Fibroblast of lung (primary cell): ENCODE data around the gene SIM1. TPM values are rescaled to one million over a fixed set of nuclear protein-coding genes. Genes with fewer than 3 reads are reported as not detected.

Experiments used
- DNase-seq, 2 donors: peaks; one replicate each; pipeline versions ENCODE4 v3.0.0 to v3.0.0-alpha.2; 2010; ENCODE audit warnings: low read depth in 2 of 2
- H2AFZ ChIP-seq: 2 replicates; pipeline ENCODE4 v1.5.1; 2012; ENCODE audit warnings: low read length, control low read depth, inconsistent platforms
- H3K27ac ChIP-seq: 2 replicates; pipeline ENCODE4 v1.5.1; 2011; ENCODE audit warnings: low read length, control low read depth; ENCODE audit not compliant: insufficient read depth
- H3K27me3 ChIP-seq: 2 replicates; pipeline ENCODE4 v1.5.1; 2011; ENCODE audit warnings: mild to moderate bottlenecking, low read length; ENCODE audit not compliant: control insufficient read depth, insufficient read depth
- H3K36me3 ChIP-seq: 2 replicates; pipeline ENCODE4 v1.5.1; 2011; ENCODE audit warnings: low read length; ENCODE audit not compliant: control insufficient read depth, insufficient read depth
- H3K4me1 ChIP-seq: 2 replicates; pipeline ENCODE4 v1.5.1; 2011; ENCODE audit warnings: low read length; ENCODE audit not compliant: control insufficient read depth, insufficient read depth; ENCODE audit errors: extremely low read depth
- H3K4me2 ChIP-seq: 2 replicates; pipeline ENCODE4 v1.5.1; 2011; ENCODE audit warnings: low read length, control low read depth; ENCODE audit not compliant: insufficient read depth; ENCODE audit errors: extremely low read depth
- H3K4me3 ChIP-seq, 4 experiments: fragments of 200-600 bp in 1 of 4; sonication (generic) in 1 of 4; replicated peaks in 1 of 4; 2 replicates each; pipeline ENCODE4 v1.5.1; 2011 to 2016; ENCODE audit warnings: low read length in 4 of 4, low read depth in 3 of 4, mild to moderate bottlenecking in 3 of 4, control low read depth in 2 of 4, inconsistent platforms in 1 of 4, mixed read lengths in 1 of 4; ENCODE audit not compliant: insufficient read depth in 1 of 4; ENCODE audit errors: control extremely low read depth in 1 of 4
- H3K79me2 ChIP-seq: 2 replicates; pipeline ENCODE4 v1.5.1; 2012; ENCODE audit warnings: mild to moderate bottlenecking, low read length, inconsistent platforms; ENCODE audit not compliant: control insufficient read depth, insufficient read depth
- H3K9ac ChIP-seq: 2 replicates; pipeline ENCODE4 v1.5.1; 2011; ENCODE audit warnings: mild to moderate bottlenecking, low read length, control low read depth; ENCODE audit not compliant: insufficient read depth
- H3K9me3 ChIP-seq: 2 replicates; pipeline ENCODE4 v1.5.1; 2012; ENCODE audit warnings: low read depth, low read length; ENCODE audit not compliant: control insufficient read depth, insufficient read depth
- H4K20me1 ChIP-seq: 2 replicates; pipeline ENCODE4 v1.5.1; 2011; ENCODE audit warnings: low read length; ENCODE audit not compliant: control insufficient read depth, insufficient read depth; ENCODE audit errors: extremely low read depth
- CTCF ChIP-seq, 2 donors: IDR thresholded peaks in 1 of 2; conservative IDR thresholded peaks in 1 of 2; 1 replicate in 1 of 2; 2 replicates in 1 of 2; pipeline ENCODE4 v1.5.1; 2011 to 2012; ENCODE audit warnings: low read length in 2 of 2, control low read depth in 1 of 2, inconsistent platforms in 1 of 2, low read depth in 1 of 2, mild to moderate bottlenecking in 1 of 2
- EZH2 ChIP-seq: IDR thresholded peaks from 2 replicates; pipeline ENCODE4 v1.5.1; 2012; ENCODE audit warnings: low read length, control low read depth, mild to moderate bottlenecking; ENCODE audit errors: missing control alignments
- polyA plus RNA-seq, 2 donors: library from polyadenylated mRNA; depleted of rRNA in 1 of 2; stranded (reverse) in 1 of 2; unstranded in 1 of 2; fragments of >200 nt; gene quantifications; 2 replicates each; pipeline ENCODE4 v1.2.1, GENCODE V29; 2011 to 2012; ENCODE audit warnings: missing spikeins in 1 of 2
- total RNA-seq: library from RNA; depleted of rRNA; stranded (reverse); fragments of >200 nt; gene quantifications from 2 replicates; pipeline ENCODE4 v1.2.1, GENCODE V29; 2014

Gene SIM1
- total and polyA plus RNA-seq, 2 donors (not counting 1 experiment from before 2014, with no cell fraction given): not detected

GRCh38 chr6:100417036-100417435 lies 47.7 kb downstream of the SIM1 start:
- no peak overlapping the region for H2AFZ ChIP-seq
- no peak overlapping the region for H3K4me2 ChIP-seq
- no peak overlapping the region for H3K4me3 ChIP-seq
- H3K27me3 ChIP-seq: peaks cover under 1% of the 10 kb centered on the region
- no peaks in the 10 kb centered on the region for H3K4me1 ChIP-seq
- H3K79me2 ChIP-seq: no peaks in the 10 kb centered on the region
- no peak overlapping the region for H3K27ac ChIP-seq
- H3K9me3 ChIP-seq: no peaks in the 10 kb centered on the region
- H3K9ac ChIP-seq: no peak overlapping the region
- H4K20me1 ChIP-seq: no peaks in the 10 kb centered on the region
- DNase-seq: no peak
- TF ChIP-seq EZH2 (no peak), CTCF (conservative IDR thresholded peaks at IDR 0.05 in 1 of 2, IDR thresholded peaks at IDR 0.05 in 1 of 2; ENCODE audit: low read depth in 1 of 2, low read length in 2 of 2) (no peak)
- H3K36me3 ChIP-seq: no peaks in the 10 kb centered on the region

GRCh38 chr6:100415768-100416167 lies 49.0 kb downstream of the SIM1 start:
- peak in 1 of 2 donors; percentile 1 for DNase-seq
- Histone ChIP-seq H3K4me3 (no peak overlapping the region), H3K36me3 (no peaks in the 10 kb centered on the region), H2AFZ (no peak overlapping the region), H3K27me3 (peaks cover 3% of the 10 kb centered on the region), H3K9me3 (no peaks in the 10 kb centered on the region), H3K4me1 (no peaks in the 10 kb centered on the region), H3K27ac (no peak overlapping the region), H4K20me1 (no peaks in the 10 kb centered on the region), H3K4me2 (no peak overlapping the region), H3K79me2 (no peaks in the 10 kb centered on the region), H3K9ac (no peak overlapping the region)
- no peak for TF ChIP-seq EZH2
- no peak for TF ChIP-seq CTCF (conservative IDR thresholded peaks at IDR 0.05 in 1 of 2, IDR thresholded peaks at IDR 0.05 in 1 of 2; ENCODE audit: low read depth in 1 of 2, low read length in 2 of 2)

- H3K79me2 ChIP-seq: no peaks in the 10 kb centered on the region
- no peaks in the 10 kb centered on the region for H3K4me1 ChIP-seq
- no peak overlapping the region for H3K4me3 ChIP-seq
- no peaks in the 10 kb centered on the region for H3K9me3 ChIP-seq
- no peaks in the 10 kb centered on the region for H3K36me3 ChIP-seq
- DNase-seq: no peak
- TF ChIP-seq CTCF (conservative IDR thresholded peaks at IDR 0.05 in 1 of 2, IDR thresholded peaks at IDR 0.05 in 1 of 2; ENCODE audit: low read depth in 1 of 2, low read length in 2 of 2): no peak
- no peak for TF ChIP-seq EZH2
- H3K27ac ChIP-seq: no peak overlapping the region
- no peak overlapping the region for H3K9ac ChIP-seq
- no peaks in the 10 kb centered on the region for H4K20me1 ChIP-seq
- peaks cover 3% of the 10 kb centered on the region for H3K27me3 ChIP-seq
- no peak overlapping the region for H2AFZ ChIP-seq
- H3K4me2 ChIP-seq: no peak overlapping the region
Observed at GRCh38 chr6:100412872-100413271, 51.8 kb downstream of the SIM1 start.
